ENCODE measurements around the gene SERP2. TPM values are rescaled to one million over a fixed set of nuclear protein-coding genes. Genes with fewer than 3 reads are reported as not detected.

SERP2 gene
- total RNA-seq, 2 donors from 2014 or later, result 1.6 to 5.2 TPM

GRCh38 chr13:44399074-44399473 lies 25.4 kb downstream of the SERP2 start:
- no peak for ATAC-seq
- DNase-seq, result no peak
- H3K27ac ChIP-seq, result no peak overlapping the region
- no peaks in the 10 kb centered on the region for H3K9me3 ChIP-seq
- 64 to 72% methylated on average over 3 of the region's 3 CpGs for WGBS, 2 donors
- H3K4me1 ChIP-seq, result peaks cover 11% of the 10 kb centered on the region
- H3K36me3 ChIP-seq (replicated peaks in 1 of 2; ENCODE audit: insufficient read depth in 1 of 2, low read depth in 2 of 2), result no peaks in the 10 kb centered on the region
- TF ChIP-seq POLR2A (IDR thresholded peaks at IDR 0.05) (no peak), CTCF (IDR thresholded peaks at IDR 0.05) (no peak)
- no peak overlapping the region for H3K4me3 ChIP-seq
- no peaks in the 10 kb centered on the region for H3K27me3 ChIP-seq
- intact Hi-C loops (cut with DNase I), result no loop called here

GRCh38 chr13:44400736-44401135 lies 27.1 kb downstream of the SERP2 start:
- intact Hi-C loops (cut with DNase I), result no loop called here
- Histone ChIP-seq H3K4me1 (peaks cover 19% of the 10 kb centered on the region), H3K4me3 (no peak overlapping the region), H3K9me3 (no peaks in the 10 kb centered on the region), H3K27me3 (no peaks in the 10 kb centered on the region), H3K27ac (no peak overlapping the region), H3K36me3 (replicated peaks in 1 of 2; ENCODE audit: insufficient read depth in 1 of 2, low read depth in 2 of 2) (no peaks in the 10 kb centered on the region)
- DNase-seq (no peak), ATAC-seq (no peak)
- no peak for TF ChIP-seq CTCF (IDR thresholded peaks at IDR 0.05)
- TF ChIP-seq POLR2A (IDR thresholded peaks at IDR 0.05), result no peak

- Histone ChIP-seq H3K36me3 (replicated peaks in 1 of 2; ENCODE audit: insufficient read depth in 1 of 2, low read depth in 2 of 2) (no peaks in the 10 kb centered on the region), H3K9me3 (no peaks in the 10 kb centered on the region), H3K27me3 (no peaks in the 10 kb centered on the region), H3K4me1 (peaks cover 19% of the 10 kb centered on the region), H3K27ac (no peak overlapping the region), H3K4me3 (no peak overlapping the region)
- intact Hi-C loops (cut with DNase I), result no loop called here
- DNase-seq (no peak), ATAC-seq (no peak)
- 67% methylated on average over 2 of the region's 2 CpGs for WGBS, 2 donors
- TF ChIP-seq CTCF (IDR thresholded peaks at IDR 0.05) (no peak), POLR2A (IDR thresholded peaks at IDR 0.05) (no peak)
These were observed 28.0 kb downstream of the SERP2 start for GRCh38 chr13:44401577-44401976.

- ATAC-seq (no peak), DNase-seq (no peak)
- H3K27ac ChIP-seq, result no peak overlapping the region
- H3K4me1 ChIP-seq, result peaks cover 19% of the 10 kb centered on the region
- no peaks in the 10 kb centered on the region for H3K9me3 ChIP-seq
- intact Hi-C loops (cut with DNase I), result no loop called here
- no peaks in the 10 kb centered on the region for H3K36me3 ChIP-seq (replicated peaks in 1 of 2; ENCODE audit: insufficient read depth in 1 of 2, low read depth in 2 of 2)
- no peak for TF ChIP-seq POLR2A (IDR thresholded peaks at IDR 0.05)
- TF ChIP-seq CTCF (IDR thresholded peaks at IDR 0.05), result no peak
- 69 to 73% methylated on average over 13 of the region's 13 CpGs for WGBS, 2 donors
- H3K27me3 ChIP-seq, result no peaks in the 10 kb centered on the region
- no peak overlapping the region for H3K4me3 ChIP-seq
These were observed 29.3 kb downstream of the SERP2 start for GRCh38 chr13:44402899-44403445.

- H3K27me3 ChIP-seq, result no peaks in the 10 kb centered on the region
- ATAC-seq, result peak; percentile 54
- no peak overlapping the region for H3K4me3 ChIP-seq
- 55% methylated on average over 11 of the region's 11 CpGs for WGBS, 2 donors
- DNase-seq, result peak; percentile 33 to 71 (median 56)
- H3K36me3 ChIP-seq (replicated peaks in 1 of 2; ENCODE audit: insufficient read depth in 1 of 2, low read depth in 2 of 2), result no peaks in the 10 kb centered on the region
- intact Hi-C loops (cut with DNase I), result no loop called here
- H3K9me3 ChIP-seq, result no peaks in the 10 kb centered on the region
- H3K27ac ChIP-seq, result peak overlapping the region in 2 of 4 donors; percentile 1 to 2
- peaks cover 19% of the 10 kb centered on the region for H3K4me1 ChIP-seq
- TF ChIP-seq CTCF (IDR thresholded peaks at IDR 0.05), result no peak
- TF ChIP-seq POLR2A (IDR thresholded peaks at IDR 0.05), result no peak
These were observed 29.9 kb downstream of the SERP2 start for GRCh38 chr13:44403461-44404056.
